ENCODE measurements around the gene SPATA1. TPM values are rescaled to one million over a fixed set of nuclear protein-coding genes. Genes with fewer than 3 reads are reported as not detected.
"Not testable (repeated sequence)": the region's sequence is repeated elsewhere in the genome, so short reads cannot be mapped to it uniquely, and the experiment has no call there.

The SPATA1 gene
- total RNA-seq, 1 donor from 2014 or later = 1.6 TPM

DNA sequence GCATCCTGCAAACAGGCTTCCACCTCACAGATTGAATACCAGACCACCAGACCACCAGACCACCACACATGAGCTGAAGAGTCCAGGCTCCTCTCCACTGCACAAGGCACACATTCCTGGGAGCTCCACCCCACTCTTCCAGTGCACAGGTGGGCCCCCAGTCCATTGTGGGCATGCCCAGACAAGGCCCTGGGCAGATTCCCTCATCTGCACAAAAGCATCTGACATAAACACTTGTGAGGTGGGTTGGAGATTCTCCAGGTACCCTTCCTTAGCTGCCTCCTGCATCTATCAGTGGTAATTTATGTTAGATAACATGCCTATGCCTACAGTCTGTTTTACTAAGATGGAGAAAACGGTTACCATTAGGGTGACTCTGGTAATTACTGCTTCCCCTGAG lies 79.6 kb downstream of the SPATA1 start:
- DNase-seq (ENCODE audit: low spot score) (no peak), ATAC-seq (no peak)

DNA sequence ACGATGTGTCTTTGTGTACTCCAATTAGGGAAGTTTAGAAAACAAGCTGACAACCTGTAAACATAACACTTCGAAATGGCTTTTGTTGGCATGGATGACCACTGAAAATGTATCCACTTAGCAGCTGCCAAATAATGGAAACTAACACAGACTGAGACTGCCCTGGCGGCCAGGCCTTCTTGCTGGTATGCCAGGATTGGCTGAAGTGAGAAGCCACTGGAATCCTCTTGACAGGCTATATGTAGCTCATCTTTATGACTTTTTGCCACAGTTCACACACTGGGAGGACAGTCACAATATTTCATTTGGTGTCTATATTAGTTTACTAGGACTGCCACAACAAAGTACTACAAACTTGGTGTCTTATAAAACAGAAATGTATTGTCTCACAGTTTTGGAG lies 80.9 kb downstream of the SPATA1 start:
- ATAC-seq = no peak
- DNase-seq (ENCODE audit: low spot score) = no peak

- DNase-seq (ENCODE audit: low spot score); ATAC-seq: not testable (repeated sequence)
These were observed 88.8 kb downstream of the SPATA1 start for GRCh38 chr1:84594959-84595358.

DNA sequence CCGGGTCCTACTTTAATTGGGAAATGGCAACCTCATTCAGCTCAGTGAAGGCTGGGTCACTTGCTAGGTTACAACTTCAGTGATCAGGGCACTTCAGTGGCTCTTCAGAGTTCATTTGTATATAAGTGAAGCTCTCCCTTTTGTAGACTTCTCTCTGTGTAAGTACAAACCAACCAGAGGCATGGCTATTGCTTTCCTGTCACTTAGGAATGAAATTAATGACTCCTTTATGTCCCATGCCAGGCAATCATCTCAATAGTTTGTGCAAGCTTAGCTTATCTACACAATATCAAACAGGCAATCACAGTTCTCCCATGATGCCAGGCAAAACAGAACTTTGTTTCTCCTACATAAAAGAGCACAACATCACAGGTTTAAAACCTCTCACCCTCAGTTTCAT lies 90.8 kb downstream of the SPATA1 start:
- DNase-seq (ENCODE audit: low spot score) = no peak
- no peak for ATAC-seq

- no peak for DNase-seq (ENCODE audit: low spot score)
- ATAC-seq = no peak
These were observed 92.2 kb downstream of the SPATA1 start for GRCh38 chr1:84598418-84598817.

GRCh38 chr1:84598846-84599741 lies 92.9 kb downstream of the SPATA1 start:
- no peak for ATAC-seq
- no peak for DNase-seq (ENCODE audit: low spot score)

DNA sequence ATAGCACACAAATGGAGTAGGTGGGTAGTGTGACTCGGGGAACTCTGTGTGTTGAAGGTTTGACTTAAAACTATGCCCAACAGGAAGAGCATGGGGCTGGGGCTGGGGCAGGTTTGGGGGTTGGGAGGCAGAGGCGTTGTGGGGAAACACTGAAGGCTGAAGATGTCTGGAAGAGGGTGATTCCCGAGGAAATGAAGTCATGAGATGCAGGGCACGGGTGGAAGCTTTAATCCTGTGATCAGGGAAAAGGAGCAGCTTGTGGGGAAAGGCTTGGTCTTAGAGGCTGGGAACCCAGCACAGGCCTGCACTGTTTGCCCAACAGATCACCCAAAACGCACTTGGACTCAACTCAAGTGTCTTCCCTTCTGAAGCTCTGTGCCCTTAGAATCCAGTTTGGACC lies 94.6 kb downstream of the SPATA1 start:
- DNase-seq (ENCODE audit: low spot score) (no peak), ATAC-seq (no peak)

- ATAC-seq (no peak), DNase-seq (ENCODE audit: low spot score) (no peak)
These were observed 97.0 kb downstream of the SPATA1 start for GRCh38 chr1:84603223-84603622.

DNA sequence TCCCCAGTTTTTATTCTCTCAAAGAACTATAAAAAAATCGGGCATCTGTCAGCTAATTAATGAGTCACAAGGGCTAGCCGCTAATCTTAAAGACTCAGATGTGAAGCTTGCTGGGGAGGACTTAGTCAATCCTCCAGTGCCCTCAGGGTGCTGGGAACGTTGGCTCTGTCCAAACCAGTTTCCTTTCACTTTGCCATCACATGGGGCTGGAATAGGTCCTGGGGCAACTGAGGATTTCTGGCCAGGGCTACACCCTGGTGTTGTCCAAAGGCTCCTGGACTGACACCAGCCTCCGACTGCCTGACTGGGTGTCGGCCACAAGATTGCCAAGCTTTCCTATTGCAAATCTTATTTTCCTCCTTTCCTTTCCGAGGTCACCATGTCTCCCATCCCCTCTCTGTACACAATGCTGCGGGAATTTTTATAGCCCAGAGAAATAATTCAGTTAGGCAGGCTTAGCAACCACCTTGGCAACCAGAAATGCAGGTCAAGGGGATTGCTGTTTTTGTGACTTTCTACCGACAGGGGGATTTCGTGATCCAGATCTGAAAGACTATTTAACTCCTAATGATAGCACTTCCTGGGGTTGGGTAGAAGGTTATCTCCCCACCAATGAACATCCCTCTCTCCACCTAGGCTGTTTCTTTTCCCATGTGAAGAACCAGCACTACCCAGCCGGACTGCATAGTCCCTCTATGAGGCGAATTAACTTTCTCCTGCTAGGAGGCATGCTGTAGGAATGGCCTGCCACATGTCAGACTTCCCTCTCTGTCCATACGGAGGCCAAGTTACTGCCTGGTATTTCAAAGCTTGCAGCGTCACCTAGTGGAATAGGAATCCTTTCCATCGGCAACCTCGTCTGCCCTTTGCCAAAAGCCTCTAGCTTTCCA lies 98.0 kb downstream of the SPATA1 start:
- ATAC-seq (peak; percentile 63), DNase-seq (ENCODE audit: low spot score) (no peak)

- no peak for ATAC-seq
- no peak for DNase-seq (ENCODE audit: low spot score)
These were observed 99.0 kb downstream of the SPATA1 start for GRCh38 chr1:84605157-84605556.

DNA sequence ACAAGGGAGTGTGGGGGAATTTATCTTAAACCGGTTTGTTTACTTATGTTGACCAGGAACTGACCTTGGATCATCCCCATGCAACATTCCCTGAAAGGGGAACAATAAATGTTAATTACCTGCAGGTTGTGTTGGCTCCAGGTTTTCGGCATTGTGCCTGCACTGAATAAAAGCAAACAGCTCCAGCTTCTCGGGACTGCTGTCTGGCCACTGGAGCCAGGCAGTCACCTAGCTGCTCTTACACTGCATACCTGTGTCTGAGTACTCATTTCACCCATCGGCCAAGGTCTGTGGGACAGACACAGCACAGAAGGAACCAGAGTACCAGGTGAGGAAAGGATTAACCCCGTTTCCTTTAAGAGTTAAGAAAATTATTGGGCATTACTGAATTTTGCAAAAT lies 100.8 kb downstream of the SPATA1 start:
- ATAC-seq = no peak
- DNase-seq (ENCODE audit: low spot score) = no peak

DNA sequence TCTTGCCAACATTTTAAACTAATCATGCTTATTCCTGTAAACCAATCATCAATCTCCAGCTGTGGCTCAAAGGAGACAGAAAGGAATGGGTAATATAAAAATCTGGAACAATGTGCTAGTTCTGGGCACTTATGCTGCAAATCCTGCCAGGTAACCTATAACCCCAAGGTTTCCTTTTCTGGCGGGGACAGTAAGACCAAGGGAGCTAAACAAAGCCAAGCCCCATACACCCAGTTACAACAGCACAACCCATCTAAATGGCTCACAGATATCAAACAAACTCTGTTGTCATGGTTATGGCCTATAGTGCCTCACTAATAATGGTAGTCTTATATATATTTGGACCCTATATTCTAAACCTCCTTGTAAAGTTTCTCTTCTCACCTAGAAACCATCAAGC lies 104.9 kb downstream of the SPATA1 start:
- DNase-seq (ENCODE audit: low spot score) (no peak), ATAC-seq (peak; percentile 40)

DNA sequence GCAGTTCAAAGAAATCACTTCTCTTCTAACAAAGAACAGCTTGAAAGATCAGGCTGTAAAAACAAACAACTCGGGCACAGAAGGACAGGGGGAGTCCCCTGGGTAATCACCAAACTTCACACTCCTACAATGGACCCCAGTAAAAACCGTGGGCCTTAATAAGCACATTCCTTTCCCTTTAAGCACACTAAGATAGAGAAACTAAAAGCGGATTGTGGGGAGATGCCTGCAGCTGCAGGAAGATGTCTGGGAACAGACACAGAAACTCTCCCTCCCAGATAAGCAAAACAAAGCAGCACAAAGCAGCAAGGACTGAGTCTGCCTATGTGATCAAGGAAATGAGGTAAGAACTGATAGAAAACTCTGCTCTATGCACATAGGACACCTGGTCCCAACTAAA lies 105.6 kb downstream of the SPATA1 start:
- DNase-seq (ENCODE audit: low spot score) (no peak), ATAC-seq (no peak)

GRCh38 chr1:84613026-84613425 lies 106.8 kb downstream of the SPATA1 start:
- DNase-seq (ENCODE audit: low spot score) (no peak), ATAC-seq (no peak)

DNA sequence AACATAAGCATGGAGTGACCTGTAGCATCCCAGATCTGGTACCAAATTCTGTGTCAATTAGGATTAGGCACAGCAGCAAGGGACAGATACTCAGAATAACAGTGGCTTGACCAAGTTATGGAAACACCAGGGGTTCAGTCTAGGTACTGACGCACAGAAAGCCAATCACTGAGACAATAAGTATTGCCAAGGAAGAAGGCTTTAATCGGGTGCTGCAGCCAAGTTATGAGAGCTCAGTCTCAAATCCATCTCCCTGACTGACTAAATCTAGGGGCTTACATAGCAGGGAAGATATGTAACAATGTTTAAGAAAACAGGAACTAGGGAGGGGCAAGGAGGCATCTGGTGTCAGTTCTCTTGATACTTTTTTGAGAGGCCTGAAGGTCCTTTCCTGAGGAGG lies 107.7 kb downstream of the SPATA1 start:
- DNase-seq (ENCODE audit: low spot score) = no peak
- no peak for ATAC-seq

- no peak for DNase-seq (ENCODE audit: low spot score)
These were observed 109.6 kb downstream of the SPATA1 start for GRCh38 chr1:84615790-84616189.

More at GRCh38 chr1:84615790-84616189, 109.6 kb downstream of the SPATA1 start:
- ATAC-seq = no peak

Other genes starting within 250 kb of the SPATA1 start
- gene SAMD13, start 204.7 kb upstream of the SPATA1 start, total RNA-seq = 0.23 TPM
- not detected for gene DNASE2B, start 107.9 kb upstream of the SPATA1 start, total RNA-seq
- 8.6 TPM for gene RPF1, start 27.1 kb upstream of the SPATA1 start, total RNA-seq
- gene GNG5, start 195 bp downstream of the SPATA1 start, total RNA-seq = 45.0 TPM
- 27.2 TPM for gene CTBS, start 68.1 kb downstream of the SPATA1 start, total RNA-seq
- gene SSX2IP, start 184.1 kb downstream of the SPATA1 start, total RNA-seq = 15.8 TPM